Ovary (tissue), 9 donors: ENCODE results near the gene ZMYND8. TPM values are rescaled to one million over a fixed set of nuclear protein-coding genes. Genes with fewer than 3 reads are reported as not detected.
"Not testable (repeated sequence)": the region's sequence is repeated elsewhere in the genome, so short reads cannot be mapped to it uniquely, and the experiment has no call there.

Experiments
- DNase-seq, 5 donors: peaks; one replicate each; pipeline ENCODE4 v3.0.0-alpha.2; 2019 to 2020
- H3K27ac ChIP-seq, 2 donors: fragments of 200-600 bp; one replicate each; pipeline versions ENCODE4 v1.5.1 to v1.8.0; 2019 to 2022
- H3K27me3 ChIP-seq: fragments of 200-600 bp; one replicate; pipeline ENCODE4 v1.8.0; 2022
- H3K36me3 ChIP-seq: fragments of 200-600 bp; sonication (generic); one replicate; pipeline ENCODE4 v1.5.1; 2019
- H3K4me1 ChIP-seq: one replicate; pipeline ENCODE4 v1.8.1; 2013; ENCODE audit warnings: mild to moderate bottlenecking, moderate library complexity; ENCODE audit not compliant: insufficient read depth
- H3K4me3 ChIP-seq: fragments of 200-600 bp; sonication (generic); one replicate; pipeline ENCODE4 v1.5.1; 2017
- H3K9me3 ChIP-seq, 2 donors: fragments of 200-600 bp in 1 of 2; sonication (generic) in 1 of 2; one replicate each; pipeline versions ENCODE4 v1.5.1 to v1.8.1; 2013 to 2019; ENCODE audit warnings: mild to moderate bottlenecking in 1 of 2, moderate library complexity in 1 of 2
- CTCF ChIP-seq, 3 donors: fragments of 450-650 bp in 2 of 3; fragments of 200-600 bp in 1 of 3; IDR thresholded peaks; one replicate each; pipeline versions ENCODE4 v1.5.1 to v1.8.0; 2016 to 2022; ENCODE audit warnings: antibody characterized with exemption in 3 of 3, mild to moderate bottlenecking in 1 of 3
- EP300 ChIP-seq: sonication (generic); formaldehyde crosslinking; IDR thresholded peaks from one replicate; pipeline ENCODE4 v1.6.1; 2017; ENCODE audit warnings: antibody characterized with exemption
- POLR2A ChIP-seq: fragments of 450-650 bp; IDR thresholded peaks from one replicate; pipeline ENCODE4 v1.6.1; 2017; ENCODE audit warnings: antibody characterized with exemption, mild to moderate bottlenecking, moderate library complexity
- WGBS, 3 donors: extraction: QIAGEN DNeasy Blood & Tissue Kit in 1 of 3; methylation state at CpG; one replicate each; pipeline versions ENCODE4 v1.1.5 to v1.1.7; 2013 to 2017; 5-methylcytosine and 5-hydroxymethylcytosine counted together
- intact Hi-C, 4 donors: fragments of 100-400 bp; cut with DNase I; formaldehyde crosslinking; loops; one replicate each; pipeline versions ENCODE4 v1.11.0 to v1.15.1; 2022 to 2023
- polyA plus RNA-seq, 2 donors: library from polyadenylated mRNA; stranded (reverse); fragments of 200-250 nt in 1 of 2; fragments of 350-450 nt in 1 of 2; fragmentation: Illumina TruSeq in 1 of 2; extraction: RNeasy Lipid Tissue Mini Kit (QIAGEN cat#74804) in 1 of 2; gene quantifications; one replicate each; pipeline ENCODE4 v1.2.3, GENCODE V29; 2013 to 2014
- total RNA-seq, 7 donors: library from RNA; depleted of rRNA in 2 of 7; stranded (reverse); fragments of >200 nt in 2 of 7; fragmentation: NEBNext Ultra II Directional in 3 of 7; extraction: Animal tissue kit (Norgen Biotek cat#: 25700) in 3 of 7; gene quantifications; one replicate each; pipeline versions ENCODE4 v1.1.0 to v1.2.4, GENCODE V29; 2016 to 2023
- donor health status: DM: no; HTN: no; CAD: no; lungs with moderate emphysema.
- donor health status: DM: no; HTN: no; CAD: no.
- donor health status: Bipolar disorder and iron deficiency.
- donor health status: DM: yes; HTN: yes; CAD: no.
- donor health status: DM: no; HTN: no; CAD: no.
- donor health status: DM: yes; HTN: yes; CAD: no.

ZMYND8 gene
- total and polyA plus RNA-seq, 9 donors, result 8.3 to 40.7 (median 30.5) TPM

- TF ChIP-seq CTCF (IDR thresholded peaks at IDR 0.05), result no peak
- no peak for TF ChIP-seq POLR2A
- intact Hi-C loops, result no loop called here
- Histone ChIP-seq H3K4me3 (no peak overlapping the region), H3K27me3 (no peaks in the 10 kb centered on the region), H3K4me1 (no peaks in the 10 kb centered on the region), H3K27ac (no peak overlapping the region), H3K36me3 (no peaks in the 10 kb centered on the region), H3K9me3 (no peaks in the 10 kb centered on the region)
- no peak for DNase-seq
Observed at GRCh38 chr20:47179267-47179666, 177.2 kb downstream of the ZMYND8 start.

GRCh38 chr20:47178851-47179250 is 177.6 kb downstream of the ZMYND8 start:
- WGBS, 3 donors, result 85 to 92% (median 86%) methylated on average over 1 of the region's 1 CpG
- no peak overlapping the region for H3K27ac ChIP-seq
- H3K9me3 ChIP-seq, result no peaks in the 10 kb centered on the region
- H3K4me1 ChIP-seq, result no peaks in the 10 kb centered on the region
- H3K4me3 ChIP-seq, result no peak overlapping the region
- intact Hi-C loops, result no loop called here
- no peak for DNase-seq
- no peaks in the 10 kb centered on the region for H3K36me3 ChIP-seq
- TF ChIP-seq POLR2A (no peak), CTCF (IDR thresholded peaks at IDR 0.05) (no peak), EP300 (no peak)
- H3K27me3 ChIP-seq, result no peaks in the 10 kb centered on the region

GRCh38 chr20:47178277-47178676 is 178.2 kb downstream of the ZMYND8 start:
- no peaks in the 10 kb centered on the region for H3K36me3 ChIP-seq
- no peaks in the 10 kb centered on the region for H3K27me3 ChIP-seq
- 77 to 81% (median 80%) methylated on average over 3 of the region's 3 CpGs for WGBS, 3 donors
- no peaks in the 10 kb centered on the region for H3K9me3 ChIP-seq
- no peak overlapping the region for H3K27ac ChIP-seq
- H3K4me1 ChIP-seq, result no peaks in the 10 kb centered on the region
- H3K4me3 ChIP-seq, result no peak overlapping the region
- TF ChIP-seq CTCF (IDR thresholded peaks at IDR 0.05) (no peak), EP300 (no peak)
- no peak for DNase-seq
- intact Hi-C loops, result no loop called here

GRCh38 chr20:47176217-47176616 is 180.3 kb downstream of the ZMYND8 start:
- H3K27me3 ChIP-seq, DNase-seq, intact Hi-C loops, H3K4me3 ChIP-seq, H3K27ac ChIP-seq, H3K9me3 ChIP-seq, H3K4me1 ChIP-seq, H3K36me3 ChIP-seq: not testable (repeated sequence)
- WGBS, 3 donors, result 81 to 92% (median 86%) methylated on average over 5 of the region's 5 CpGs

- Histone ChIP-seq H3K27me3 (no peaks in the 10 kb centered on the region), H3K9me3 (no peaks in the 10 kb centered on the region), H3K27ac (no peak overlapping the region), H3K4me3 (no peak overlapping the region), H3K4me1 (no peaks in the 10 kb centered on the region), H3K36me3 (no peaks in the 10 kb centered on the region)
- TF ChIP-seq POLR2A (no peak), EP300 (no peak), CTCF (IDR thresholded peaks at IDR 0.05) (no peak)
- intact Hi-C loops, result no loop called here
- 30 to 38% (median 35%) methylated on average over 6 of the region's 6 CpGs for WGBS, 3 donors
- no peak for DNase-seq
Observed at GRCh38 chr20:47175493-47175892, 181.0 kb downstream of the ZMYND8 start.
